Activated naive CD8-positive, alpha-beta T cell treated with anti-CD3 and anti-CD28 coated beads, Interleukin-2, amount 50 U/mL, for 24 hours (primary cell): ENCODE measurements around the gene ATL3.

Source experiments
- ATAC-seq: fragments of 150-1000 bp; cut with Tn5 transposase; one replicate; pipeline ENCODE4 v1.10.0; 2021
- DNase-seq: peaks from one replicate; pipeline ENCODE4 v3.0.0; 2021
- H3K27ac Mint-ChIP-seq: one replicate; pipeline ENCODE4 v1.8.0; 2021; ENCODE audit warnings: mild to moderate bottlenecking, mixed read lengths
- H3K27me3 Mint-ChIP-seq: one replicate; pipeline ENCODE4 v1.8.0; 2021; ENCODE audit warnings: mixed read lengths
- H3K36me3 Mint-ChIP-seq: one replicate; pipeline ENCODE4 v1.8.0; 2021; ENCODE audit warnings: low read depth, mixed read lengths
- H3K4me1 Mint-ChIP-seq: one replicate; pipeline ENCODE4 v1.8.0; 2021; ENCODE audit warnings: mixed read lengths
- H3K4me3 Mint-ChIP-seq: one replicate; pipeline ENCODE4 v1.8.0; 2021; ENCODE audit warnings: mild to moderate bottlenecking, moderate library complexity, mixed read lengths
- H3K9me3 Mint-ChIP-seq: one replicate; pipeline ENCODE4 v1.8.0; 2021; ENCODE audit warnings: mixed read lengths

ATL3 gene

GRCh38 chr11:63671322-63672155 lies at the start of gene ATL3:
TSS of gene ATL3 (minus strand) at chr11:63671376. CDS start at chr11:63671335, 41 bp downstream.
- Mint-ChIP-seq H3K36me3 (peaks cover 3% of the 10 kb centered on the region), H3K27ac (peak within 1 kb of the TSS; percentile 82), H3K27me3 (no peaks in the 10 kb centered on the region), H3K4me1 (peaks cover 49% of the 10 kb centered on the region), H3K4me3 (peak within 1 kb of the TSS; percentile 81), H3K9me3 (no peaks in the 10 kb centered on the region)
- peak; percentile 92 for DNase-seq
- peak; percentile 84 for ATAC-seq

GRCh38 chr11:63720611-63721010 lies 49.4 kb upstream of the ATL3 start:
- Mint-ChIP-seq H3K4me1 (no peaks in the 10 kb centered on the region), H3K4me3 (no peak overlapping the region), H3K9me3 (no peaks in the 10 kb centered on the region), H3K36me3 (no peaks in the 10 kb centered on the region), H3K27me3 (no peaks in the 10 kb centered on the region), H3K27ac (no peak overlapping the region)
- ATAC-seq: no peak
- DNase-seq: no peak

- Mint-ChIP-seq H3K27ac (no peak overlapping the region), H3K4me3 (no peak overlapping the region), H3K27me3 (no peaks in the 10 kb centered on the region), H3K36me3 (no peaks in the 10 kb centered on the region), H3K4me1 (no peaks in the 10 kb centered on the region), H3K9me3 (no peaks in the 10 kb centered on the region)
- DNase-seq (no peak), ATAC-seq (no peak)
These were observed 48.8 kb upstream of the ATL3 start for GRCh38 chr11:63719987-63720386.

GRCh38 chr11:63719001-63719400 lies 47.8 kb upstream of the ATL3 start:
- ATAC-seq (no peak), DNase-seq (no peak)
- Mint-ChIP-seq H3K27ac (no peak overlapping the region), H3K4me1 (no peaks in the 10 kb centered on the region), H3K36me3 (peaks cover 2% of the 10 kb centered on the region), H3K4me3 (no peak overlapping the region), H3K27me3 (no peaks in the 10 kb centered on the region), H3K9me3 (no peaks in the 10 kb centered on the region)

- no peaks in the 10 kb centered on the region for H3K9me3 Mint-ChIP-seq
- H3K27ac Mint-ChIP-seq: no peak overlapping the region
- H3K4me3 Mint-ChIP-seq: no peak overlapping the region
- H3K27me3 Mint-ChIP-seq: no peaks in the 10 kb centered on the region
- DNase-seq (no peak), ATAC-seq (no peak)
- H3K4me1 Mint-ChIP-seq: no peaks in the 10 kb centered on the region
- H3K36me3 Mint-ChIP-seq: peaks cover 2% of the 10 kb centered on the region
These were observed 44.9 kb upstream of the ATL3 start for GRCh38 chr11:63716046-63716445.

- H3K27ac Mint-ChIP-seq: no peak overlapping the region
- no peak for DNase-seq
- ATAC-seq: no peak
- no peaks in the 10 kb centered on the region for H3K27me3 Mint-ChIP-seq
- H3K4me1 Mint-ChIP-seq: no peaks in the 10 kb centered on the region
- peaks cover 2% of the 10 kb centered on the region for H3K36me3 Mint-ChIP-seq
- no peaks in the 10 kb centered on the region for H3K9me3 Mint-ChIP-seq
- H3K4me3 Mint-ChIP-seq: no peak overlapping the region
These were observed 42.6 kb upstream of the ATL3 start for GRCh38 chr11:63713766-63714165.

- no peaks in the 10 kb centered on the region for H3K9me3 Mint-ChIP-seq
- no peaks in the 10 kb centered on the region for H3K27me3 Mint-ChIP-seq
- H3K36me3 Mint-ChIP-seq: peaks cover 2% of the 10 kb centered on the region
- ATAC-seq (no peak), DNase-seq (no peak)
- no peak overlapping the region for H3K4me3 Mint-ChIP-seq
- H3K4me1 Mint-ChIP-seq: no peaks in the 10 kb centered on the region
- H3K27ac Mint-ChIP-seq: no peak overlapping the region
These were observed 40.7 kb upstream of the ATL3 start for GRCh38 chr11:63711838-63712237.

GRCh38 chr11:63710476-63711217 lies 39.5 kb upstream of the ATL3 start:
- Mint-ChIP-seq H3K27ac (no peak overlapping the region), H3K27me3 (no peaks in the 10 kb centered on the region), H3K4me3 (no peak overlapping the region), H3K36me3 (peaks cover 2% of the 10 kb centered on the region), H3K4me1 (no peaks in the 10 kb centered on the region), H3K9me3 (no peaks in the 10 kb centered on the region)
- ATAC-seq (no peak), DNase-seq (no peak)

- Mint-ChIP-seq H3K4me3 (no peak overlapping the region), H3K27ac (no peak overlapping the region), H3K9me3 (no peaks in the 10 kb centered on the region), H3K36me3 (peaks cover 2% of the 10 kb centered on the region), H3K27me3 (no peaks in the 10 kb centered on the region), H3K4me1 (no peaks in the 10 kb centered on the region)
- DNase-seq (no peak), ATAC-seq (no peak)
These were observed 38.2 kb upstream of the ATL3 start for GRCh38 chr11:63709336-63709884.

- no peaks in the 10 kb centered on the region for H3K27me3 Mint-ChIP-seq
- DNase-seq (no peak), ATAC-seq (no peak)
- H3K9me3 Mint-ChIP-seq: no peaks in the 10 kb centered on the region
- H3K36me3 Mint-ChIP-seq: no peaks in the 10 kb centered on the region
- no peak overlapping the region for H3K4me3 Mint-ChIP-seq
- peaks cover 2% of the 10 kb centered on the region for H3K4me1 Mint-ChIP-seq
- H3K27ac Mint-ChIP-seq: no peak overlapping the region
These were observed 37.6 kb upstream of the ATL3 start for GRCh38 chr11:63708764-63709163.

- Mint-ChIP-seq H3K27me3 (no peaks in the 10 kb centered on the region), H3K9me3 (no peaks in the 10 kb centered on the region), H3K4me3 (no peak overlapping the region), H3K36me3 (peaks cover 1% of the 10 kb centered on the region), H3K27ac (no peak overlapping the region), H3K4me1 (peaks cover 4% of the 10 kb centered on the region)
- DNase-seq (no peak), ATAC-seq (no peak)
These were observed 34.4 kb upstream of the ATL3 start for GRCh38 chr11:63705526-63705925.

GRCh38 chr11:63699896-63700295 lies 28.7 kb upstream of the ATL3 start:
- peaks cover 6% of the 10 kb centered on the region for H3K36me3 Mint-ChIP-seq
- H3K9me3 Mint-ChIP-seq: no peaks in the 10 kb centered on the region
- no peak for DNase-seq
- H3K4me3 Mint-ChIP-seq: no peak overlapping the region
- H3K4me1 Mint-ChIP-seq: peaks cover 14% of the 10 kb centered on the region
- H3K27ac Mint-ChIP-seq: no peak overlapping the region
- no peak for ATAC-seq
- H3K27me3 Mint-ChIP-seq: no peaks in the 10 kb centered on the region

GRCh38 chr11:63698976-63699733 lies 28.0 kb upstream of the ATL3 start:
- DNase-seq (no peak), ATAC-seq (no peak)
- no peak overlapping the region for H3K4me3 Mint-ChIP-seq
- peaks cover 12% of the 10 kb centered on the region for H3K4me1 Mint-ChIP-seq
- no peaks in the 10 kb centered on the region for H3K27me3 Mint-ChIP-seq
- no peak overlapping the region for H3K27ac Mint-ChIP-seq
- H3K36me3 Mint-ChIP-seq: peaks cover 6% of the 10 kb centered on the region
- H3K9me3 Mint-ChIP-seq: no peaks in the 10 kb centered on the region

GRCh38 chr11:63694596-63694995 lies 23.4 kb upstream of the ATL3 start:
- ATAC-seq: no peak
- Mint-ChIP-seq H3K27me3 (no peaks in the 10 kb centered on the region), H3K4me3 (no peak overlapping the region)

More at GRCh38 chr11:63694596-63694995, 23.4 kb upstream of the ATL3 start:
- Mint-ChIP-seq H3K36me3 (peaks cover 2% of the 10 kb centered on the region), H3K9me3 (no peaks in the 10 kb centered on the region), H3K27ac (no peak overlapping the region), H3K4me1 (peaks cover 5% of the 10 kb centered on the region)
- DNase-seq: no peak
